Measurements from ENCODE around the gene CFD. TPM values are rescaled to one million over a fixed set of nuclear protein-coding genes. Genes with fewer than 3 reads are reported as not detected.
A peak's percentile ranks its signal among the peaks of the same experiment; 100 is the strongest.

The CFD gene
- polyA plus RNA-seq, 1 donor (not counting 4 experiments of a cell fraction or from before 2014, with no cell fraction given): 0.47 TPM

- Histone ChIP-seq H3K9me1 (ENCODE audit: control insufficient read depth, extremely low read depth, insufficient read depth, low read length) (no peaks in the 10 kb centered on the region), H3K4me1 (ENCODE audit: control insufficient read depth, extremely low read depth, insufficient read depth, low read length) (peaks cover 16% of the 10 kb centered on the region), H3K9me3 (ENCODE audit: control insufficient read depth, low read depth, low read length) (no peaks in the 10 kb centered on the region), H4K20me1 (ENCODE audit: control insufficient read depth, extremely low read depth, insufficient read depth, low read length) (no peaks in the 10 kb centered on the region), H3K79me2 (ENCODE audit: control insufficient read depth, insufficient read depth, low read length) (no peaks in the 10 kb centered on the region), H3K36me3 (ENCODE audit: control insufficient read depth in 2 of 2, extremely low read depth in 1 of 2, insufficient read depth in 2 of 2, low read length in 2 of 2) (peaks cover 14 to 15% of the 10 kb centered on the region in 2 experiments), H3K27ac (ENCODE audit: control insufficient read depth, insufficient read depth, low read length) (no peak overlapping the region), H3K4me3 (ENCODE audit: control insufficient read depth in 2 of 3, extremely low read depth in 1 of 3, insufficient read depth in 2 of 3, low read depth in 1 of 3, low read length in 3 of 3) (no peak overlapping the region), H3K27me3 (ENCODE audit: control insufficient read depth, extremely low read depth, insufficient read depth, low read length) (no peaks in the 10 kb centered on the region), H2AFZ (ENCODE audit: control insufficient read depth, low read length) (no peak overlapping the region), H3K9ac (ENCODE audit: control insufficient read depth, extremely low read depth, insufficient read depth, low read length) (no peak overlapping the region), H3K4me2 (ENCODE audit: control insufficient read depth, extremely low read depth, insufficient read depth, low read depth, low read length) (no peak overlapping the region)
- dilution Hi-C loops (cut with MboI; ENCODE audit: extremely low pct_ligation_motif_present, low sequenced_read_pairs): no loop called here
- no peak for DNase-seq (ENCODE audit: low read depth, low spot score)
- FAIRE-seq: no peak
- TF ChIP-seq EZH2 (IDR thresholded peaks at IDR 0.05; ENCODE audit: low read length) (no peak), CTCF (optimal IDR thresholded peaks at IDR 0.05 in 1 of 3, IDR thresholded peaks at IDR 0.05 in 1 of 3, conservative IDR thresholded peaks at IDR 0.05 in 1 of 3; ENCODE audit: extremely low read depth in 1 of 3, insufficient read depth in 2 of 3, low read length in 3 of 3) (no peak)
Observed at GRCh38 chr19:867855-868457, 8.5 kb downstream of the CFD start.

GRCh38 chr19:868458-869244, 9.2 kb downstream of the CFD start:
- DNase-seq (ENCODE audit: low read depth, low spot score) (no peak), FAIRE-seq (no peak)
- Histone ChIP-seq H4K20me1 (ENCODE audit: control insufficient read depth, extremely low read depth, insufficient read depth, low read length) (no peaks in the 10 kb centered on the region), H3K36me3 (ENCODE audit: control insufficient read depth in 2 of 2, extremely low read depth in 1 of 2, insufficient read depth in 2 of 2, low read length in 2 of 2) (peaks cover 14 to 15% of the 10 kb centered on the region in 2 experiments), H3K27ac (ENCODE audit: control insufficient read depth, insufficient read depth, low read length) (peak overlapping the region; percentile 48), H3K9me1 (ENCODE audit: control insufficient read depth, extremely low read depth, insufficient read depth, low read length) (no peaks in the 10 kb centered on the region), H3K4me2 (ENCODE audit: control insufficient read depth, extremely low read depth, insufficient read depth, low read depth, low read length) (peak overlapping the region; percentile 22), H3K9me3 (ENCODE audit: control insufficient read depth, low read depth, low read length) (no peaks in the 10 kb centered on the region), H3K27me3 (ENCODE audit: control insufficient read depth, extremely low read depth, insufficient read depth, low read length) (no peaks in the 10 kb centered on the region), H3K4me3 (ENCODE audit: control insufficient read depth in 2 of 3, extremely low read depth in 1 of 3, insufficient read depth in 2 of 3, low read depth in 1 of 3, low read length in 3 of 3) (no peak overlapping the region), H3K4me1 (ENCODE audit: control insufficient read depth, extremely low read depth, insufficient read depth, low read length) (peaks cover 17% of the 10 kb centered on the region), H3K9ac (ENCODE audit: control insufficient read depth, extremely low read depth, insufficient read depth, low read length) (peak overlapping the region; percentile 30), H3K79me2 (ENCODE audit: control insufficient read depth, insufficient read depth, low read length) (no peaks in the 10 kb centered on the region), H2AFZ (ENCODE audit: control insufficient read depth, low read length) (no peak overlapping the region)
- dilution Hi-C loops (cut with MboI; ENCODE audit: extremely low pct_ligation_motif_present, low sequenced_read_pairs): no loop called here
- TF ChIP-seq CTCF (optimal IDR thresholded peaks at IDR 0.05 in 1 of 3, IDR thresholded peaks at IDR 0.05 in 1 of 3, conservative IDR thresholded peaks at IDR 0.05 in 1 of 3; ENCODE audit: extremely low read depth in 1 of 3, insufficient read depth in 2 of 3, low read length in 3 of 3) (no peak), EZH2 (IDR thresholded peaks at IDR 0.05; ENCODE audit: low read length) (no peak)
